Mesothelial cell of epicardium (in vitro differentiated cells): ENCODE data around the gene MAB21L3. TPM values are rescaled to one million over a fixed set of nuclear protein-coding genes. Genes with fewer than 3 reads are reported as not detected.

Experiments used
- DNase-seq, 2 experiments: peaks; one replicate each; pipeline ENCODE4 v3.0.0; 2021; ENCODE audit warnings: low spot score in 2 of 2; ENCODE audit not compliant: unreplicated experiment in 2 of 2
- H3K27ac Mint-ChIP-seq: 2 replicates; pipeline ENCODE4 v1.8.0; 2021; ENCODE audit warnings: mixed read lengths
- H3K27me3 Mint-ChIP-seq: 2 replicates; pipeline ENCODE4 v1.8.0; 2021; ENCODE audit warnings: low read depth, mixed read lengths
- H3K36me3 Mint-ChIP-seq: 2 replicates; pipeline ENCODE4 v1.8.0; 2021; ENCODE audit warnings: mixed read lengths
- H3K4me1 Mint-ChIP-seq: 2 replicates; pipeline ENCODE4 v1.8.0; 2021; ENCODE audit warnings: mixed read lengths
- H3K4me3 Mint-ChIP-seq: 2 replicates; pipeline ENCODE4 v1.8.0; 2021; ENCODE audit warnings: mild to moderate bottlenecking, moderate library complexity, mixed read lengths
- H3K9me3 Mint-ChIP-seq: 2 replicates; pipeline ENCODE4 v1.8.0; 2021; ENCODE audit warnings: mixed read lengths
- total RNA-seq: library from RNA; stranded (reverse); gene quantifications from 3 replicates; pipeline ENCODE4 v1.2.1, GENCODE V29; 2021
- TF ChIP-seq, protein P1 (sequence below): fragments of 200-600 bp; sonication (generic); IDR thresholded peaks from one replicate; pipeline ENCODE4 v1.5.0; 2021; ENCODE audit warnings: antibody characterized with exemption; ENCODE audit not compliant: unreplicated experiment

Gene MAB21L3
- total RNA-seq, 1 donor from 2014 or later: 0.16 TPM

DNA sequence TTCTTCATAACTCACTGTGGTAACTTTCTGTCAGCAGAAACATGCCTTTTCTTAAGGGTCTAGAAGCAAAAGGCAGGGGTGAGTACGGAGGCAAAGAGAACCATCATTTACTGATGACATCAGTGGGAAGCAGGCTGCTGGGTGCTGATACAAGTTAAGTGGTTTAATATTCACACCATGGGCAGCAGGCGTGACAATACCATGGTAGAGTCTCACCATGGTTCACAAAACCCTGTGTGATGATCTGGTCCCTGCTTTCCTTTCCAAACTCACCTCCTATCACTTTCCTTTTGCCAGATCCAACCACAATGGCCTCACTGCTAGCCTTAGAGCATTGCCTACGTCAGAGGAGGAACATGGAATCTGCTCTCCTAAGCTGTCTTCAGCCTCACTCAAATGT lies 8.7 kb downstream of the MAB21L3 start:
- Mint-ChIP-seq H3K27me3 (no peaks in the 10 kb centered on the region), H3K27ac (no peak overlapping the region), H3K4me3 (no peak overlapping the region), H3K9me3 (no peaks in the 10 kb centered on the region), H3K36me3 (no peaks in the 10 kb centered on the region), H3K4me1 (no peaks in the 10 kb centered on the region)
- TF ChIP-seq, protein P1, sequence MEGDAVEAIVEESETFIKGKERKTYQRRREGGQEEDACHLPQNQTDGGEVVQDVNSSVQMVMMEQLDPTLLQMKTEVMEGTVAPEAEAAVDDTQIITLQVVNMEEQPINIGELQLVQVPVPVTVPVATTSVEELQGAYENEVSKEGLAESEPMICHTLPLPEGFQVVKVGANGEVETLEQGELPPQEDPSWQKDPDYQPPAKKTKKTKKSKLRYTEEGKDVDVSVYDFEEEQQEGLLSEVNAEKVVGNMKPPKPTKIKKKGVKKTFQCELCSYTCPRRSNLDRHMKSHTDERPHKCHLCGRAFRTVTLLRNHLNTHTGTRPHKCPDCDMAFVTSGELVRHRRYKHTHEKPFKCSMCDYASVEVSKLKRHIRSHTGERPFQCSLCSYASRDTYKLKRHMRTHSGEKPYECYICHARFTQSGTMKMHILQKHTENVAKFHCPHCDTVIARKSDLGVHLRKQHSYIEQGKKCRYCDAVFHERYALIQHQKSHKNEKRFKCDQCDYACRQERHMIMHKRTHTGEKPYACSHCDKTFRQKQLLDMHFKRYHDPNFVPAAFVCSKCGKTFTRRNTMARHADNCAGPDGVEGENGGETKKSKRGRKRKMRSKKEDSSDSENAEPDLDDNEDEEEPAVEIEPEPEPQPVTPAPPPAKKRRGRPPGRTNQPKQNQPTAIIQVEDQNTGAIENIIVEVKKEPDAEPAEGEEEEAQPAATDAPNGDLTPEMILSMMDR: no peak
- DNase-seq: no peak

DNA sequence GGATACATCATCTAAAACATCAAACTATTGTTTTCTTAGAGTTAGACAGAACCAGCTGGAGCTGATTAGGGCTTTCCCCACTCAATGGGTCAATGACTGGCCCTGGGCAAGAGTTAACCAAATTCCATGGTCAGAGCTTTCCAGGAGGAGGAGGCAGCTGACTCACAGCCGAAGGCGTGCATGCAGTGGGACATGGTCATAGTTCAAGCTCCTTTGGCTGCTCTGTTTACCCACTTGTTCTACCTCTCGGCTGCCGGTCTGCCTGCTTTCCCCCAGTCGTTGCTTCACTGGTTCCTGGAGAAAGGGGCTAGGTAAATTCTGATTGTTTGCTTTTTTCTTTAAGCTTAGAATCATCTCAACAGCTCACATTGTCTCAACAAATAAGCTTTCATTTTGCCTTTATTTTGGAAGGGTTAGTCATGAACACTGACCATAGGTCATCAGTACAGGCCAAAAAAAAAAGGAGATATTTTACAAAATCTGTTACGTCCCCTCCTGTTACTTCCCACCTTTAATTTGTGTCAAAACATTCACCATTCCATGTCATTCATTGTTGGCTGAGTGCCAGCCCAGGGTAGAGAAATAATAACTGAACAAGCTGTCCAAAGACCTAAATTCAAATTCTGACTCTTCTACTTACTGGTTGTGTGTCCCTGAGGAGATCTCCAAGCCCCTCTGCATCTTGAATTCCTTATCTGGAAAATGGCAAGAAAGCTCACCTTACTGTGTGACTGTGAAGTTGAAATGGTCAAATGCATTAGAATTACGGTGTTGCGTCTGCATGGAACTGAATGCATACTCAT lies 12.0 kb downstream of the MAB21L3 start:
- TF ChIP-seq, protein P1: no peak
- no peak overlapping the region for H3K27ac Mint-ChIP-seq
- DNase-seq: no peak
- peaks cover 3% of the 10 kb centered on the region for H3K4me1 Mint-ChIP-seq
- no peaks in the 10 kb centered on the region for H3K9me3 Mint-ChIP-seq
- H3K27me3 Mint-ChIP-seq: peaks cover 2% of the 10 kb centered on the region
- H3K4me3 Mint-ChIP-seq: no peak overlapping the region
- H3K36me3 Mint-ChIP-seq: no peaks in the 10 kb centered on the region

DNA sequence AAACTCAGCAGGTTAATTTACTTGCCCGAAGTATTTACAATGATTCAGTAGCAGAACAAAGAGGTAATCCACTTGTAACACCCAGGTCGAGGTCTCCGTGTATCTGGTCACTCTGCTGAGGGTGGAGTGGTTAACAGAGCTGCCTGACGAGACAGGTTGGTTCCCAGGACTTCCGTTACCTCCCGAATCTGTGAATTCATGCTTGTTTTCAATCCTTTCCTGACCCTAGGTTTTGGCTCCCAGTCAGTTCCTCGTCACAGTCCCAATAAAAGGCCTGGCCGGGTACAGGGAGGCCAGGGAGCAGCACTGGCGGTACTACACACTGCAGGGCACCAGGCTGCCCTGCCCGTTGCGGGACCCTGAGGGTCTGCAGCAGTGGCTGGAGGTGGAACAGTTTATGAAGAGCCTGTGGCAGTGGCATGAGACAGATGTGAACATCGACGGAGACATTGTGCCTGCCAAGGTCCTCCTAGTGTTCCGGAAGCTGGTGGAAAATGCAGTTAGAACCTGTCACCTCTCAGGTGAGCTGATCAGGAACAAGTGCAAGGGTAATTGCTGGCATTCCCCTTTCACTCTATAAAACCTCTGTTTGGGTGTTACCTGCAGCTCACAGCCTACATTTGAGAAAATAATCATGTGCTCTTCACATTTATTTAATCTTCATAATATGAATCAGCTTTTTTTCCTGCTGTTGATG lies 12.8 kb downstream of the MAB21L3 start:
- H3K36me3 Mint-ChIP-seq: no peaks in the 10 kb centered on the region
- H3K27ac Mint-ChIP-seq: no peak overlapping the region
- TF ChIP-seq, protein P1: no peak
- no peak for DNase-seq
- H3K4me3 Mint-ChIP-seq: no peak overlapping the region
- no peaks in the 10 kb centered on the region for H3K9me3 Mint-ChIP-seq
- H3K27me3 Mint-ChIP-seq: peaks cover 2% of the 10 kb centered on the region
- peaks cover 3% of the 10 kb centered on the region for H3K4me1 Mint-ChIP-seq

DNA sequence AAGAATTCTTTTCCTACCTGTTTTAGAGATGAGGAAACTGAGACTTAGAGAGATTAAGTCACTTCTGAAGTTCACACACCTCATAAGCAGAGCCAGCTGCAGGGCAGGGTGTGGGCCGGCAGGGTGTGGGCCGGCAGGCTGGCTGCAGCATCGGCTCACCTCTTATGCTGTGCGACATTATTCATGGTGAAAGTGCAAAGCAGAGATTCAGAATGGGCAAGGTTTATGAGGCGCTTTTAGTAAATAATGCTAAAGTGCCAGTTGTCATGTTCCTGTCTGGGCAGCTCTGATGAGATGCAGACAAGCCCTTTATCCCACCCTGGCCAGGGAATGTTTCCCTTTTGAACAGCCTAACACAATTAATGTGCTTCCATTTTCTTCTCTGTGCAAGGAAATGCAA lies 14.6 kb downstream of the MAB21L3 start:
- no peak overlapping the region for H3K27ac Mint-ChIP-seq
- H3K36me3 Mint-ChIP-seq: no peaks in the 10 kb centered on the region
- H3K4me3 Mint-ChIP-seq: no peak overlapping the region
- TF ChIP-seq, protein P1: no peak
- H3K9me3 Mint-ChIP-seq: no peaks in the 10 kb centered on the region
- H3K27me3 Mint-ChIP-seq: peaks cover 4% of the 10 kb centered on the region
- DNase-seq: no peak
- peaks cover 6% of the 10 kb centered on the region for H3K4me1 Mint-ChIP-seq

DNA sequence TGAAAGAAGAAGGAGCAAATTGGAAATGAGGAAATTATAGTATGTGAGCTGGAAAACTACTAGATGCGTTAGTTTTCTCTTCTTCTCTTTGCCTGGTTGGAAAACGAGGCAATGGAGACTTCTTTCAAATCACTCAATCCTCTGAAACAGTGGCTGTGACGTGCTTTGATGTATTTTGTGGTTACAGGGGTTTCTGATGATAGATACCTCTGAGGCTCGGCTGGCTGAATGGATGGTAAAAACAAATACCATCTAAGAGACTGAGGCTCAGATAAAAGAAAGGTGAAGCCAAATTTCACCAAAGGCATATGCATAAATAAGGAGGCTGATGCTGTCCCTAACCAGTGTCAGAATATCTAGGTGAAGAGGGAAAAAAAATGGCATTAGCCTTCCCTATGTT lies 15.1 kb downstream of the MAB21L3 start:
- no peaks in the 10 kb centered on the region for H3K9me3 Mint-ChIP-seq
- peaks cover 6% of the 10 kb centered on the region for H3K4me1 Mint-ChIP-seq
- TF ChIP-seq, protein P1: no peak
- no peak overlapping the region for H3K4me3 Mint-ChIP-seq
- H3K27me3 Mint-ChIP-seq: peaks cover 4% of the 10 kb centered on the region
- no peaks in the 10 kb centered on the region for H3K36me3 Mint-ChIP-seq
- no peak overlapping the region for H3K27ac Mint-ChIP-seq
- no peak for DNase-seq
